ENCODE measurements around the gene STX18.

GRCh38 chr4:4490041-4490440 is 51.8 kb downstream of the STX18 start:
- TF ChIP-seq EZH2 (IDR thresholded peaks at IDR 0.05) (no peak), YY1 (IDR thresholded peaks at IDR 0.05; ENCODE audit: extremely low read depth, insufficient replicate concordance, low read depth, low read length) (no peak), JUND (IDR thresholded peaks at IDR 0.05) (no peak), CEBPB (IDR thresholded peaks at IDR 0.05; ENCODE audit: low read depth) (no peak), CTCF (IDR thresholded peaks at IDR 0.05 in 2 of 3, conservative IDR thresholded peaks at IDR 0.05 in 1 of 3; ENCODE audit: borderline replicate concordance in 1 of 3, insufficient read depth in 1 of 3, low read depth in 2 of 3, low read length in 2 of 3) (no peak), MAX (IDR thresholded peaks at IDR 0.05) (no peak), CBX3 (IDR thresholded peaks at IDR 0.05; ENCODE audit: low read depth) (no peak), POLR2A (IDR thresholded peaks at IDR 0.05; ENCODE audit: borderline replicate concordance, extremely low read depth, insufficient read depth, insufficient read length) (no peak), POLR2AphosphoS5 (IDR thresholded peaks at IDR 0.05; ENCODE audit: low read depth, low read length) (no peak), TCF7L2 (IDR thresholded peaks at IDR 0.05; ENCODE audit: borderline replicate concordance, extremely low read depth, insufficient read depth, insufficient read length) (no peak)
